Stimulated activated CD8-positive, alpha-beta memory T cell treated with anti-CD3 and anti-CD28 coated beads, Interleukin-12 subunit alpha, Interleukin-12 subunit beta, amount 100 ng/mL, for 1 hour (primary cell): ENCODE data around the gene CTSA.

ENCODE experiments used
- DNase-seq: peaks from one replicate; pipeline ENCODE4 v3.0.0-alpha.2; 2020; ENCODE audit warnings: low read depth

CTSA gene

DNA sequence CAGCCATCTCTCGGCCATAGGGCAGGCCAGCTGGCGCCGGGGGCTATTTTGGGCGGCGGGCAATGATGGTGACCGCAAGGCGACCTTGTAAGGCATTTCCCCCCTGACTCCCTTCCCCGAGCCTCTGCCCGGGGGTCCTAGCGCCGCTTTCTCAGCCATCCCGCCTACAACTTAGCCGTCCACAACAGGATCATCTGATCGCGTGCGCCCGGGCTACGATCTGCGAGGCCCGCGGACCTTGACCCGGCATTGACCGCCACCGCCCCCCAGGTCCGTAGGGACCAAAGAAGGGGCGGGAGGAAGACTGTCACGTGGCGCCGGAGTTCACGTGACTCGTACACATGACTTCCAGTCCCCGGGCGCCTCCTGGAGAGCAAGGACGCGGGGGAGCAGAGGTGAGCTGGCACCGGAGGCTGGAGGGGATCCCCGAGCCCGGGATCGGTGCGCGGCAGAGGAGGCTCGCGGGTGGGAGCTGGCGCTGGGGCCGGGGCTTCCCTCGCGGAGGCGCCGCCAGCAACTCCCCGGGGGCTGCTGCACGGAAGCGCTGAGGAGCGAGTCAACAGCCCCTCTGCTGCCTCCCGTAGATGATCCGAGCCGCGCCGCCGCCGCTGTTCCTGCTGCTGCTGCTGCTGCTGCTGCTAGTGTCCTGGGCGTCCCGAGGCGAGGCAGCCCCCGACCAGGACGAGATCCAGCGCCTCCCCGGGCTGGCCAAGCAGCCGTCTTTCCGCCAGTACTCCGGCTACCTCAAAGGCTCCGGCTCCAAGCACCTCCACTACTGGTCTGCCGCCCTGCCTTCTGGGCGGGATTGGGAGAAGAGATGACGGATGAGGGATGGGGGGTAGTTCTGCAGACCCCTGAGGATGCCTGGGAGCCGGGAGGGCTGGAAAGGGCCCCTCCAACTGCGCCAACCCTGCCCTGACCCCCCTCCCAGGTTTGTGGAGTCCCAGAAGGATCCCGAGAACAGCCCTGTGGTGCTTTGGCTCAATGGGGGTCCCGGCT, at the start of gene CTSA, which contains the start of gene NEURL2:
CTSA (plus strand) TSS at position 351 of the 999 bp plus-strand sequence; CDS start at position 585, 234 bp downstream.
NEURL2 (minus strand) TSS at position 224 of the 999 bp plus-strand sequence; CDS start at position 7, 217 bp downstream.
- DNase-seq = peak; percentile 78

DNA sequence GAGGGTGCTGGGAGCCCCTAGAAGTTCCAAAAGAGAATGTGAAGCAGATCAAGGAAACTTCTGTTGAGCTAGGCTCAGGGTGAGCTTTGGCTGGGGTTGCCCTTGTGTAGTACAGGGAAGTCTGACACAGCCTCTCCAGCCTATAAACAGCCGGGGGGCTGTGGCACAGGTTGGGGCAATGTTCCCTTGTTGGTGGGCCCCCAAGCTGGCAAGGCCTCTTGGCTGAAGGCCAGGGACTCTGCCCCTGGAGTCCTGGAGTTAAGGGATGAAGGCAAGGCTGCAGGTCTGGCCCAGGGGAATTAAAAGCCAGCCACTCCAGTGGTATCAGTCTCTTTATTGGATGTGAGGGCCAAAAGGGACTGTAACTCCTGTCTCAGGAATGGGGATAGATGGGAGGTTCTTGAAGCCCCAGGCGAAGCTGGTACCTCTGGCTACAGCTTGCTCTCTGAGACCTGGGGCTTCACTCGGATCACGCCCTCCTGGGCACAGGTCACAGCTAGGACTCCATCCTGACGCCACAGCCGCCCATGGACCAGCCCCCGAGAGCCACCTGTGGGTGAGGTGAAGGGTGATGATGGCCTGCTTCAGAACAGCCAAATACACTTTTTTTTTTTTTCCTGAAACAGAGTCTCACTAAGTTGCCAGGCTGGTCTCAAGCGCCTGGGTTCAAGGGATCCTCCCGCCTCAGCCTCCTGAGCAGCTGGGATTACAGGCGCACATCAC, 49.6 kb upstream of the CTSA start:
- DNase-seq = no peak

DNA sequence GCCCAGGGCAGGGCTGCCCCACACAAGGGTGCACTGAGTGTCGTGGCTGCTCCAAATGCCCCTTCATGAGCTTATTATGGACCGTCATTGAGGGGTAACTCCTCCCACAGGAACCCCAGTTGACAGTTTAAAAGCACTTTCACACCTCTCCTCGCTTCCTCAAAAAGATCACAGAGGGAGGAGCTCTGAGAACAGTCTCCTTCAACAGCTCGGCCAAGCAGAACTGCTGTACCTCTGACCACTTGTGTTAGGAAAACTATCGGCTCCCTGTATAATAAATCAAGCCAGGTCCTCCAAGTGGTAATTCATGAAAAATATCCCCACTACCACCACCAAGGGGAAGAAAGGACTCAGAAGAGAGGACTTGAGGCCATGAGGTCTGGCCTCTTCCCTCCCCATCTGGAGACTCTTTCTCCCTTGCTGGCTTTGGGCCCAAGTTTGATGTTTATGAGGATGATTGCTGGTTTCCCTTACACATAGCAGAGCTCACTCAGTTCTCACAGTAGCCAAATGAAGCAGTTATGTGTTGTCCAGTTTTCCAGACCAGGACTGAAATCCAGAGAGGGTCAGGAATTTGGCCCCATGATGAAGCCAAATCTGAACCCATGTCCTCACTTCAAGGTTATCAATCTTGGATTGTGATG, 48.8 kb upstream of the CTSA start:
- no peak for DNase-seq

DNA sequence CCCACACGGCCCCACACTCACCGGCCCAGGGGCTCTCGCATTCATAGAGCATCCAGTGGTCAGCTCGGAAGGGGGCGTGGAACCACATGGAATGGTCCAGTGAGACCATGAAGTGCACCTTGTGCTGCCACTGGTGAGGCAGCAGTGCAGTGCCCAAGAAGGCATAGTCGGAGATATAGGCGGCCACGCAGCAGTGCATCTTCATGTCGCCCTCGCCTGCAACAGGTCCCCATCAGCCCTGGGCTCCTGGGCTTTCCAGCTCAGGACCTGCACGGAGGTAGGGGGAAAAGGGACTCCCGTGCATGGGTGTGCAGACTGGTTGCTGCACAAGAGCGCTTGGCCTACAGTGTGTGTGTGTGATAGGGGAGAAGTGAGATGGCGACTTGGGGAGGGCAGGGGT, 47.6 kb upstream of the CTSA start:
- DNase-seq = no peak

DNA sequence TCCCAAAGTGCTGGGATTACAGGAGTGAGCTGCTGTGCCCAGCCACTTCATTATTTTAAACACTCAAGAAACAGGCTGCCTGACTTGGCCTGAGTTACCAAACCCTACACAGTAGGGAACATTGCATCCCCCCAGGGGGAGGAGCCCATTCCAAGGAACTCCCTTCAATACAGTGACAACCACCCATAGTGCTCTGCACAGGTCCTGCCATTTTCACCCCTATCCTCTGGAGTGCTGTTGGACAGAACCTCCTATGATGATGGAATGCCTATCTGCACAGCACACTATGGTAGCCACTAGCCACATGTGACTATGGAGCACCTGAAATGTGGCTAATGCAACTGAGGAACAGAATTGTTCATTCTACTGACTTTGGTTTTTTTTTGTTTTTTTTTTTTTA, 45.7 kb upstream of the CTSA start:
- no peak for DNase-seq

DNA sequence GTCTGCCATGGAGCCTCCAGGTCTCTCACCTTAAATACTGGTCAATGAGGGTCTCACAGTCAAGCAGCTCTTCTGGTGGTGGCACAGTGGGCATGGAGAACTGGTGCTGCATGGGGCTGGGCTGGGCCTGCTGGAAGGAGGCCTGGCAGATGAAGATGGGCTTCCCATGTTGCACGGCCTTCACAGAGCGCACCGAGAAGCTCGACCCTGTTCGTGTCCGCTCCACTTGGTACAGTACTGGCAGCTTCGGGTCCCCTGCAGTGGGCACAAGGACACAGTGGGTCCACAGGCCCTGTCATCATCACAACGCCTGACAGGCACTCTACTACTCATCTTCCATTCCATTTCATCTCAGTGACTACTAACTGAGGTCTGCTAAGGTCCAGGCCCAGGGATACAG, 42.7 kb upstream of the CTSA start:
- no peak for DNase-seq

DNA sequence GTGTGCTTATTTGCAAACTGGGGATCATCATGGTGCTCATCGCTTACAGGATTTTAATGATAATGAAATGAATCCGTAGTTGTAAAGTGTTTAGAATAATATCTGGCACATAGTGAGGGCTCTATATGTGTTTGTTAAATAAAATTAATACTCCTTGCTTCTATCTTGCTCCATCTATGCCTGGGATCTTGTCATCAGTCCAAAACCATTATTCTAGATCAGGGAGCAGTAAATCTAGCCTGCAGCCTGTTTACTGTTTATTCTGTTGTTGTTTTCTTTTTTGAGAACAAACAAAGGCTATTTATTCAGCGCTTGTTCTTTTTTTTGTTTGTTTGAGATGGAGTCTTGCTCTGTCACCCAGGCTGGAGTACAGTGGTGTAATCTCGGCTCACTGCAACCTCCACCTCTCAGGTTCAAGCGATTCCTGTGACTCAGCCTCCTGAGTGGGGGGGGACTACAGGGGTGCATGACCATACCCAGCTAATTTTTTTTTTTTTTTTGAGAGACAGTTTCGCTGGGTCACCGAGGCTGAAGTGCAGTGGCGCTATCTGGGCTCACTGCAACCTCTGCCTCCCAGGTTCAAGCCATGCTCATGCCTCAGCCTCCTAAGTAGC, 42.1 kb upstream of the CTSA start:
- DNase-seq = no peak

DNA sequence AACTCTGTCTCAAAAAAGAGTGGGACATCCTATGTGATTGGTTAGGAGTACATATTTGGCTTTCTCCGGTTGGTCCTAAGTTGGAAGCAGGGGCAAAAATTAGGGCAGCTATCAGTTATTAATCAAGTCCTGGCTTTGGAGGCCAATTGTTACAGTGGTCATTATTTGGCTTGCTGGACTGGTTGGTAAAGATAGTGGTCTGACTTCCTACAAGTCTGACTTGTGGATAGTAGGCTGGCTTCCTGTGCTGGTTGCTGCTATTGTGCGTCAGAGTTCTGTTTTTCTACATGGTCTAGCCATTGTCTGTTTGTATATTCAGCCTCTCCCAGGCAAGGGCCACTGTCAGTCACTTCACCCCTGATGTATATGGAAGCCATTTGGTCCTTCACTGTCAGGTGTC, 40.9 kb upstream of the CTSA start:
- DNase-seq = no peak

DNA sequence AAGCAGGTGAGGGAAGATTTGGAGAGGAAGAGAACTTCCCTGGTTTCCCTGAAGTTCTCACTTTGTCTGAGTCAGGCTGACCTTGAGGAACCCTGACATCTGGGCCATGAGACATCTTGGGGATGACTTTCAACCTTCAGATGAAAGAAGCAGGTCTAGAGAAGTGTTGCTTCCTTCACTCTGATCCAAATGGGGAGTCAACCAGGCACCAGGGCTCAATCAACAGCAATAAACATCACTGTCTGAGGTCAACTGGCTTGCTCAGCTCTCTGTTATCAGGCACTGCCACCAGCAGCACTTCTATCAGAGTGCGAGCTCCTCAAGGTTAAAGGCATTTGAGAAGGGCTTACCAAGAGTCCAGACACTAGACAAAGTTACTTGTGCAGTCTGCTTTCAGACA, 40.2 kb upstream of the CTSA start:
- no peak for DNase-seq

DNA sequence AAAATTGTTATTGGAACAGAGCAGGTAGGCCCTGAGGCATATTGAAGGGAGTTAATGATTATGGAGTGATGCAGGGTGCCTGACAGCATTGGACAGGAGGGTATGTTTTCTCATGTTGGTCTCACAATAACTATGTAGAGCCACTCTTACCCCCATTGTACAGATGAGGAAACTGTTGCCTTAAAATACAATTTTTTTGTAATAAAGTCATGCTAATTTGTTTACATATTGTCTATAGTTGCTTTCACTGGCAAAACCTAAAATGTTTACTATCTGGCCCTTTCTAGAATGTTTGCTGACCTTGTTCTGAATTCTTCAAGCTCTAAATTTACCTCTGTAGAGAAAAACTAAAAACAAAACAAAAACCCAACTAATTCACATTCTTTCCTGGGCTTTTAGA, 39.6 kb upstream of the CTSA start:
- DNase-seq = no peak

DNA sequence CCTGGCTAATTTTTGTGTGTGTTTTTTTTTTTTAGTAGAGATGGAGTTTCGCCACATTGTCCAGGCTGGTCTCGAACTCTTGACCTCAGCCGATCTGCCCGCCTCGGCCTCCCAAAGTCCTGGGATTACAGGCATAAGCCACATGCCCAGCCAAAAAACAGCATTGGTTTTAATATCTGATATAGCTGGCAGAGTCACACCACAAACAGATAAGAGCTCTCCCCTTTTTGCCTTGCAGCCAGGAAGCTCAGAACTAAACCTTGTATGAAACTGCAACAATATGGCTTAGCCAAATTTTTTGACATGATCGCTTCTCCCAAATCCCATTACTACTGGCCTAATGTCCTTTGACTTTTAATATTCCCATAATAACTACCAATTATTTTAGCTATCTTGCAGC, 38.8 kb upstream of the CTSA start:
- DNase-seq = no peak

DNA sequence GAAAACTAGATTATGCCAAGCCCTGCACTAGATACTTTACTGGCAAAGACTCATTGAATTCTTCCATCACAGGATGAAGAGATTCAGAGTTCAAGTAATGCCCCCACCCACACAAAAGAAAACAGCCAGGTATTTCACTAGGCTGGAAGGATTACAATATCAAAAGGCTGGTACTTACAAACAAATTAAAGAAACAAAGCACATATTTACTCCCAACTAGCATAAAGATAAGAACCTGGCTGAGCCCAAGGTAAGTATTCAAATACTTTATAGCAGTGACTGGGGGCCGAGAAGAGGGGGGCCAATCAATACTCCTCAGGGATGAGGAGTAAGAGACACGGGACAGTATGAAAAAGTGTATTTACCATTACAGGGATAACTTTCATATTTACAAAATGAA, 37.7 kb upstream of the CTSA start:
- no peak for DNase-seq

DNA sequence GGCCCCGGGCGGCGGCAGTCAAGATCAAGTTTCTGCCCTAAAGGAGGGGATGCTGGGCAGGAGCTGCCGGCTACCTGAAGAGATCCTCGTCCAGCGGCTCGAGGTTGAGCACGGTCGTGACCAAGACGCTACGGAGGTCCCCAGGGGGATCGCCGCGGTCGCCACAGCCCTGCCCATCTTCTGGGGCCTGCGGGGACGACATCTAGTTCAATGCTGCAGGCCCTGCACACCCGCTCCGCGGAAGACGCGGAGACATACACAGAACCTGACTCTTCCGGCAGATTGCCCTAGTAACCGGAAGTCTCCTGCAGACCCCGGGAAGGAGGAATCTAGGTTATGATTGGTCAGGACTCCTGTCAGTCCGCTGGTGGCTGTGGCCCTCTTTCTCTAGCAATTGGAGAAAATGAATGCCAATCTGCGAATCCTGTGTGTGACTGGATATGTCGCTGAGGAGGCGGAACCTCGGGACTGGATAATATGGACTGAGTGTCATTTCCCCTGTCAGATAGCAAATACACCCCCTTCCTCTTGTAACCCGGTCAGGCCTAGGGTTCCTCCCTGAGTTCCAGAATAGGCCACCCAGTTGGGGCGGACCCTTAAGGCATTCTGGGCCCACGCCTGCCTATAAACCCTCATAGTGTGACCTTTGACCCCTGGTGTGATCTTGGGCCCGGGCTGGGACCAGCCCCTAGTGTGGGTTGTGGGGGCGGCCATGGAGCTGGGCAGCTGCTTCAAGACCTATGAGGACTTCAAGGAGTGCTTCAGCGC, 33.8 kb upstream of the CTSA start, which contains the start of the genes ACOT8 and ZSWIM3:
ACOT8 (minus strand) TSS at position 279 of the 768 bp plus-strand sequence; CDS start at position 202, 77 bp downstream.
ZSWIM3 (plus strand) TSS at position 501 of the 768 bp plus-strand sequence; CDS start at position 713, 212 bp downstream.
- DNase-seq = peak; percentile 90

DNA sequence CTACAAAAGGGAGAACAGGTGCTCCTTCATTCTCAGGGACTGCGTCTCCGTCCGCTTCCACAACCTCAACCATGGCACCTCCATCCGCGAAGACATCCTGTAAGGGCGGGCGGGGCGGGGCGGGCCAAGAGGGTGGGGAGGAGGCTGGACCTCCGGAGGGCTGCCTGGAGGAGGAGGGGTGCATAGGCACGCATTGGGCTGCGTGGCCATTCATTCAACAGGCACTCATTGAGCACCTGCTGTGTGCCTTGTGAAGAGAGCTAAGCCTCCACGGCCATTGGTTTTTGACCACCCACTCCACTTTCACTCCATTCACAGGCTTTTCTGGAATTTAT, 33.3 kb upstream of the CTSA start:
- DNase-seq = no peak

DNA sequence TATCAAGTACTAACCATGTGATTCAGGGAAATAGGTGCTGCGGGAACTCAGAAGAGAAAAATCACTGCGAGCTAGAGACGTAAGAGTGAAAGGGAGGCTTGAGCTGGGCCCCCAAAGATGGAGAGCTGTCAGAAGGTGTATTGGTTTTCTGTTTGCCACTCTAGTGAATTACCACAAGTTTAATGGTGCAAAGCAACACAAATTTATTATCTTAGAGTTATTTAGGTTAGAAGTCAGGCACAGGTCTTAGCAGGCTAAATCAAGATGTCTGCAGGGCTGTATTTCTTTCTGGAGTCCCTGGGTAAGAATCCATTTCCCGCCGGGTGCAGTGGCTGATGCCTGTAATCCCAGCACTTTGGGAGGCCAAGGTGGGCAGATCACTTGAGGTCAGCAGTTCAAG, 31.2 kb upstream of the CTSA start:
- DNase-seq = no peak

DNA sequence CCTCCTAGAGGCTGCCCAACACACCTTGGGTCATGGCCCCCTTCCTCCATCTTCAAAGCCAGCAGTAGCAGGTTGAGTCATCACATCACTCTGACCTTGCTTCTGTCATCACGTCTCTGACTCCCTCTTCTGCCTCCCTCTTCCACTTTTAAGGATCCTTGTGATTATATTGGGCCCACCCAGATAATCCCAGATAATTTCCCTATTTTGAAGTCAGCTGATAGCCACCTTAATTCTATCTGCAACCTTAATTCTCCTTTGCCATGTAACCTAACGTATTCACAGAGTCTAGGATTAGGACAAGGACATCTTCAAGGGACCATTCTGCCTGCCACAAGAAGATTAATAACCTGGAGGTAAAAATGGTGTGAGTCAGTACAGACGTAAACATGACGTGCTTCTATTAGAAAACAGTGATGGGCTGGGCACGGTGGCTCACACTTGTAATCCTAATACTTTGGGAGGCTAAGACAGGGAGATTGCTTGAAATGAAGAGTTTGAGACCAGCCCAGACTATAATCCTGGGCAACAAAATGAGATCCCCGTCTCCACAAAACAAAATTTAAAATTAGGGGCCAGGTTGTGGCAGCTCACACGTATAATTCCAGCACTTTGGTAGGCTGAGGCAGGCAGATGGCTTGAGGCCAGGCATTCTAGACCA, 30.4 kb upstream of the CTSA start:
- DNase-seq = no peak

DNA sequence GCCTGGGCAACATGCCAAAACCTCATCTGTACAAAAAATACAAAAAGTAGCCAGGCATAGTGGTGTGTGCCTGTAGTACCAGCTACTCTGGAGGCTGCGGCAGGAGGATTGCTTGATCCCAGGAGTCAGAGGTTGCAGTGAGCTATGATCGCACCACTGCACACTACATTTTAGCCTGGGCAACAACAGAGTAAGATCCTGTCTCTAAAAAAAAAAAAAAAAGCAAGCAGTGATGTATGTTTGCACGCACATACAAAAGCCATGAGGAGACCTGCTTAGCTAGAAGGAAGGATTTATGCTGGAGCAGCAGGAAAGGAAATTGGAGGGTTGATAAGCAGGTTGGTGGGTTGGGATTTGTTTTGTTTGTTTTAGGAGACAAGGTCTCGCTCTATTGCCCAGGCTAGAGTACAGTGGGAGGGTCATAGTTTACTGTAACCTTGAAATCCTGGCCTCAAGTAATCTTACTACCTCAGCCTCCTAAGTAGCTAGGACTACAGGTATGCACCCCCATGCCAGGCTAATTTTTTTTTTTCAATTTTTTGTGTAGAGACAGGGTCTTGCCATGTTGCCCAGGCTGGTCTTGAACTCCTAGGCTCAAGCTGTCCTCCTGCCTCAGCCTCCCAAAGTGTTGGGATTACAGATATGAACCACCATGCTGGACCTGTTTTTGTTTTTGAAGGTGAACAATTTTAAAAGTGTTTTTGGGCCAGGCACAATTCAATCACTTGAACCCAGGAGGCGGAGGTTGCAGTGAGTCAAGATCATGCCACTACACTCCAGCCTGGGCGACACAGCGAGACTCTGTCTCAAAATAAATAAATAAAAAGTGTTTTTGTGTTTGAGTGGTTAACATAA, 29.7 kb upstream of the CTSA start:
- DNase-seq = no peak

DNA sequence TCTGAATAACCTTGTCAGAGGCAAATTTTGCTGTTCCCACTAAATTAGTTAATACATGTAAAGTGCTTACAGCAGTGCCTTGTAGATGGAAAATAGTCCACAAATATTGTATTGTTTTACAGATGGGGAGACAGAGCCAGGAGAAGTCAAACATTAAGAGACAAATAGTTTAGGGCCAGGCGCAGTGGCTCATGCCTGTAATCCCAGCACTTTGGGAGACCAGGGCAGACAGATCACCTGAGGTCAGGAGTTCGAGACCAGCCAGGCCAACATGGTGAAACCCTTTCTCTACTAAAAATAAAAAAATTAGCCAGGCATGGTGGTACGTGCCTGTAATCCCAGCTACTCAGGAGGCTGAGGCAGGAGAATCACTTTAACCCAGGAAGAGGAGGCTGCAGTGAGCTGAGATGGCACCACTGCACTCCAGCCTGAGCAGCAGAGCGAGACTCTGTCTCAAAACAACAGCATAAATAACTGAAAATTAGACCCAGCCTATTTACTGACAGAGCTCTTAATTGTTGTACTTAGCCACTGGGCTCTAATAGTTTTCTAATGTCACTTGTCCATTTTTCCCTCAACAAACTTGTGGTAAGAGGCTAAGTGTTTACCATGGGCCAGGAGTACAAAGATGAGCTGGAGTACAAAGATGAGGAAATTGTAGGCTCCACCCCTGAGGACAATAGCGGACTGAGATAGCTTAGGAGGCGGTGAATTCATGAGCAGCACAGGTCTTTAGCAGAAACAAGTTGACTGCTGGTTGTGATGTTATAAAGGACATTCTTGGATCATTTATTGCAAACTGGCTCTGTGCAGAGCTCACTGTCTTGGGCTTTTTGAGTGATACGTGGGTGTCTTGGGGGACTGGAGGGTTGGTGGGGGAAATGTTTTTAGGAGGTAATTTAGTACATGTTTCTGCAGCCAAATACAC, 27.3 kb upstream of the CTSA start:
- DNase-seq = no peak

DNA sequence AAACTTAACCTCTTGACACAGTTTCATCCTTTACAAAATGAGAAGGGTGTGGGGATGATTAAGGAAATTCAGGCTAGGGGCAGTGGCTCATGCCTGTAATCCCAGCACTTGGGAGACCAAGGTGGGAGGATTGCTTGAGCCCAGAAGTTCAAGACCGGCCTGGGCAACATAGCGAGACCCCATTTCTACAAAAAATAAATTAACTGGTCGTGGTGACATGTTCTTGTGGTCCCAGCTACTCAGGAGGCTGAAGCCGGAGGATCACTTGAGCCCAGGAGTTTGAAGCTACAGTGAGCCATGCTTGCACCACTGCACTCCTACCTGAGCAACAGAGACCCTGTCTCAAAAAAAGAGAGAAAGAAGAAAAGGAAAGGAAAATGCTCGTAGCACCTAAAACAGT, 24.7 kb upstream of the CTSA start:
- no peak for DNase-seq
